ENCODE data around the gene CAMTA1.
"Not testable (repeated sequence)": the region's sequence is repeated elsewhere in the genome, so short reads cannot be mapped to it uniquely, and the experiment has no call there.

The CAMTA1 gene

DNA sequence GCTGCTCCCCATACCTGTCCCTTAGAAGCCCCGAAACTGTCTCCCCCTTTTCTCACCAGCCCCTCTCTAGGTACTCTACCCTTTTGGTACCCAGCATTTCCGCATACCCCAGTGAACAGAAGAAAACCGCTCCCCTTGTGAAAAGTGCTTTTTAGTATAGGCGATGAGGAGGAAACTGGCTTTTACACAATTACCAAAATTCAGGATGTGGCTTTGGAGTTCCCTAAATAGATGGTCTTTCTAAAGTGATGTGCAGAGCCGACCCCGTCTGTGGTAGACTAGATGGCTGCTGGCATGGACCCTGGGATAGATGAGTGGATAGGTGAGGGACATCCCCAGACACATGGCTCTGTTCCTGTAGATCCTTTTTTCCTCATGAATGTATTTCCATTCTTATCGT is 996.2 kb downstream of the CAMTA1 start:
- DNase-seq = no peak

DNA sequence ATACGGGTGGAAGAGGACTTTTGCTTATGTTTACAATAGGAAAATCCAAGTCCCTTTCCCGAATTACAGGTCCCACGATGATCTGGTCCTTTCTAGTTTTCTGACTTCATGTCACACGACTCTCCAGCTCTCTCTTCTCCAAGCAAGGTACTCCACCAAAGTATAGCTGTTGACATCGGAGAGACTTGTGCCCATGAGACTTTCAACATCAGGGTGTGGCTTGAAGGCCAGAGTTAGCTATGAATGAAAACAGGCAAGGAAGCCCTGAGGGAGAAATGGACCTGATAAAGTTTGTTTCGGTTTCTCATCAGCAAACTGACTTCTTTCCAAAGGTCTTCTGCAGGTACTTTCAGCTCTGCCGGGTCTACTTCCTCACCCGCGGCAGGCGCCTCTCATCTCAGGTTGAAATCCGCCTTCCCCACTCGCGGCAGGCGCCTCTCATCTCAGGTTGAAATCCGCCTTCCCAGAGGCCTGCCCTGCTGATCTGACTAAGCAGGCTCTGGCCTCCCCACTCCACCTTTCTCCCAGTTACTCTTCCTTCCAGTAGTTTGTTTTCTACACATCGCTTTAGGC is 996.8 kb downstream of the CAMTA1 start:
- DNase-seq = no peak

DNA sequence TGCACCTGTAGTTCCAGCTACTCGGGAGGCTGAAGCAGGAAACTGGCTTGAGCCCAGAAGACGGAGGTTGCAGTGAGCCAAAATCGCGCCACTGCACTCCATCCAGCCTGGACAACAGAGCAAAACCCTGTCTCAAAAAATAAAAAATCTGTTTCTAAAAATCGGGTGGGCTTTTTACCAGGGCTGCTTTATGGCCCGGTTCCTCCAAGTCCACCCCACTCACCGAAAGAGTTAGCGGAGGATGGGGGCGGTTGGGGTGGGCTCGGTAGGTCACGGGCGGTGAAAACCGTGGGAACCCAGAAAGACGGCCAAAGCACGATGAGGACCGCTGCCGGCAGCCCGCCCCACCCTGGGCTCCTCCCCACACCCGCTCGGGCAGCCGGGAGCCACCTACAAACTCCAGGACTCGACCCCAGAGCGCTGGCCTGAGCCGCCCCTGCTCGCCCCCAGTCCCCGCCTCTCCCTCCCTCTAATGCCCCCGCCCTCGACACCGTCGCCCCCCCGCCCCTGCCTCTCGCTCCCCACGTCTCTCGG is 998.0 kb downstream of the CAMTA1 start:
- DNase-seq = peak; percentile 75

DNA sequence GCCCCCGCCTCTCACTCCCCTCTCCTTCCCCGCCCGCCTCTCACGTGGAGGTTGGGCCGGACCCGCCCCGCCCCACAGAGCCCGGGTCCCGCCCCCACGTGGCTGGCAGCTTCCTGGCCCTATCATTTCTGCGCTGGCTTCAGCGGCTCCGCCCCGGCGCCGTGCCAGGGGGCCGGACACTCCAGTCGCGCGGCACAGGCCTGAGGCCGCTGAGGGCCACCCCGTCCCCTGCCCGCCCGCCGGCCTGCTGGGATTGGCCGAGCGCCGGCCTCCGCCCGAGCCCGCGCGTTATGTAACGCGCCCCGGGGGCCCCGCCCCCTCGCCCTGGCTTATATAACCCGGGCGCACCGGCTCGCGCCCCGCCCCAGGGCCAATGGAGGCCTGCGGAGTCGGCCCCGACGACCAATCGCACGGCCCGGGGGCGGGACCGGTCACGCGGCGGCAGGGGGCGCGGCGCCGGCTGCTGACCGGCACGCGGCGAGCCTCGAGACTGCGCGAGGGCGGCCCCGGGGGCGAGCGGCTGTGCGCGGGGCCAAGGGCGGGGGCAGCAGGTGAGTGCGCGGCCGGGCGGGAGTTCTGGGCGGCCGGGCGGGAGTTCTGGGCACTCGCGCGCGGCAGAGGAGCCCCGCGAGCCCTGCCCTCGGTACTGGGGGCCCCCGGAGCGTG is 998.7 kb downstream of the CAMTA1 start, which contains the start of gene PER3:
Gene PER3 (plus strand): TSS at position 466 of the 666 bp plus-strand sequence. CDS start 587 bp downstream, outside the sequence.
- peak; percentile 96 for DNase-seq

DNA sequence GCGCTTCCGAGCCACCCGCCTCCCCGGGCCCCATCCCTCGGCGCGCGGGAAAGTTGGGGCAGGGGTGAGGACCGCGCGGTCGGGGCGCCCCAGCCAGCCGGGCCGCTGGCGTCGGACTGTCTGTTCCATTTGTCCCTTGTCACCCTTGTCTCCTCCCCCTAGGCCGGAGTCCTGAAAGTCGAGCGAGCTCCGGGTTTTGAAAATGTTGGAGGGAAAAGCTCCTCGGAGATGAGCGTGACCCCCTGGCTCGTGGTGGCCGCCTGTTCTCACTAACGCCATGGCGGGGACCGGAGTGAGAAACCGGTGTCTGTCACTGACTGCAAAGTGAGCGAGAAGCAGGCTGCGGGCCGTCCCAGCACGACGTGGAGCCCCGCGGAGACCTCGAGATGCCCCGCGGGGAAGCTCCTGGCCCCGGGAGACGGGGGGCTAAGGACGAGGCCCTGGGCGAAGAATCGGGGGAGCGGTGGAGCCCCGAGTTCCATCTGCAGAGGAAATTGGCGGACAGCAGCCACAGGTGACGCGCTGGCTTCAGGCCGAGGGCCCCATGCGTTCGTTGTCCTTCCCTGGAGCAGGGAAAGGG is 999.3 kb downstream of the CAMTA1 start:
- no peak for DNase-seq

DNA sequence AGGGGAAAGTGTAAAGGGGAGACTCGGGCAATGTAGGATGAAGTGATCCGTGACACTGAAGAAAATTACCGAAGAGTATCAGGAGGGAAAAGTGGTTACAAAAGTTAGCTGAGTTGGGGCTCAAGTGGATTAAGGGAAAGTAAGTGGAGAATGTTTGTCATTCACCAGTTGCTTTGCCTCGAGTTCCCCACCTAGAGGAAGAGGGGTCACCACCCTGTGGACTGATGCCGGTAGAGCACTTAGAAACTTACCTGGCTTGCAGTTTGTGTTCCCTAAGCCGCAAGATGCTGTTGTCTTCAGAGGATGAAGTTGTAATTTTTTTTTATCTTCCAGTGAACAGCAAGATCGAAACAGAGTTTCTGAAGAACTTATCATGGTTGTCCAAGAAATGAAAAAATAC is 999.9 kb downstream of the CAMTA1 start:
- no peak for DNase-seq

DNA sequence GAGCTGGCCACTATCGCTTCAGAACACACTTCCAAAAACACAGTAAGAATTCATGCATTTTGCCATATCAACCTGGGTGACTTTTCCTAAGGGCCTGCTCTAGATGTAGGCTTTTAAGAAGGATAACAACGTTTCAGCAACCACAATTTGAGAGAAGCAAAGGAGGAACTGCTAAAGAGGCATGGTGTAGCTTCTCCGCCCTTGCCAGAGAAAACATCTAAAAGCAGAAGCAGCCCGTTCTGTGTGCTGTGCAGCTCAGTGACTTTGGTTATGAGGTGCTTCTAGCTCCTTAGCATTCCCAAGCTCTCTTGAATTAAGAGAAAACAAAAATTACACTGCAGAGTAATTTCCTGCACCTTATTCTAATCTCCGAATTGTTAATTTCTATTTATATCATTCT is 1001.5 kb downstream of the CAMTA1 start:
- no peak for DNase-seq

DNA sequence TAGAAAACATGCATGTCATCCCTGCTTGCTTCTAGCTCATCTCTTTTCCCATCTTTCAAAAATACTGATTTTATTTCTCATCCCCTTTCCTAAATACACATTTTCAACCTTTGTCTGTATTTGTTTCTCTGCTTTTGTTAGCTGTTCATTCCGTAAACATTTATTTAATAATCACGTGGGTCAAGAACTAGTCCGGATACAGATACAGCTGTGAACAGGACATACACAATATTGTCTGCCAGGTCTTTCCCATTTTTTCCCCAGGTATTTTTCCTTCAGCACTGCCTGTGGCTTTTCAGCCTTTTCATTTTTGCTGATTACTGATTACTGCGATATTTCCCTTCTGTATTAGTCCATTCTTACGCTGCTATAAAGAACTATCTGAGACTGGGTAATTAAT is 1004.6 kb downstream of the CAMTA1 start:
- no peak for DNase-seq

DNA sequence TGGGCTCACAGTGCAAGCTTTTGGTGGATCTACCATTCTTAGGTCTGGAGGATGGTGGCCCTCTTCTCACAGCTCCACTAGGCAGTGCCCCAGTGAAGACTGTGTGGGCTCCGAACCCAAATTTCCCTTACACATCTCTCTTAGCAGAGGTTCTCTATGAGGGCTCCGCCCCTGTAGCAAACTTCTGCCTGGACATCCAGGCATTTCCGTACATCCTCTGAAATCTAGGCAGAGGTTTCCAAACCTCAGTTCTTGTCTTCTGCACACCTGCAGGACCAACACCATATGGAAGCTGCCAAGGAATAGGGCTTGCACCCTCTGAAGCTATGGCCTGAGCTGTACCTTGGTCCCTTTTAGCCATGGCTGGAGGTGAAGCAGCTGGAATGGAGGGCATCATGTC is 1005.8 kb downstream of the CAMTA1 start:
- DNase-seq = not testable (repeated sequence)

DNA sequence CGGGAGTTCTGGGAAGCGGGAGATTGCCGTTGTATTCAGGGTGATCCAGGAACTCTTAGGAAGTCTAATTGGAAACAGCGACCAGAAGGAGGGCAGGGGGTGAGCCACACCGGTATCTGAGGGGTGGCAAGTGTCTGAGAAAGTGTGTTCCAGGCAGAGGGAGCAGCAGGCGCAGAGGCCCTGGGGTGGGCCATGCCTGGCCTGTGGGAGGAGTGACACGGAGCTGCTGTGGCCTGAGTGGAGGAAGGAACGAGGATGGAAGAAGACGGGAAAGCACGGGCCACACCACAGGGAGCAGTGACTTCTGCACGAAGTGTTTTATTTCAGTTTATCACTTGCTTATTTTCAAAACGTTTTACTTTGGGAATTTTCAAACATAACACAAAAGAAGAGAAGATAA is 1010.2 kb downstream of the CAMTA1 start:
- DNase-seq = no peak

DNA sequence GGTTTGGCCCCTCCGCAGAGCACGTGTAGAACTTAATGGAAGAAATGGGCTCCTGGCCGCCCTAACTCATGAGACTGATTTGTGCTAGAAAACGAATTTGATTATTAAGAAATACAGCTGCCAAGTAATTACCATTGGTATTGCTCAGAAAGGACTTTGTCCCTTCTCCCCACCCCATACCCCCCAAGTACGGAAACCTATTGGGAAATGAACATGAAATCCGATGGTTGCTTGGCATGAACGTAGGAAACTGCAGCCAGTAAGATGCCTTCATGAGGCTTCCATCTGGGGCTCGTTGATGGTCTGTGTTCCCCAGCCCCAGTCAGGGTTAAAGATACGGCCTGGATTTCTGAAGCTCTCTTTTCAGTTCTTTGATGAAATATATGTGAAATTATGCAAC is 1020.2 kb downstream of the CAMTA1 start:
- DNase-seq = no peak

DNA sequence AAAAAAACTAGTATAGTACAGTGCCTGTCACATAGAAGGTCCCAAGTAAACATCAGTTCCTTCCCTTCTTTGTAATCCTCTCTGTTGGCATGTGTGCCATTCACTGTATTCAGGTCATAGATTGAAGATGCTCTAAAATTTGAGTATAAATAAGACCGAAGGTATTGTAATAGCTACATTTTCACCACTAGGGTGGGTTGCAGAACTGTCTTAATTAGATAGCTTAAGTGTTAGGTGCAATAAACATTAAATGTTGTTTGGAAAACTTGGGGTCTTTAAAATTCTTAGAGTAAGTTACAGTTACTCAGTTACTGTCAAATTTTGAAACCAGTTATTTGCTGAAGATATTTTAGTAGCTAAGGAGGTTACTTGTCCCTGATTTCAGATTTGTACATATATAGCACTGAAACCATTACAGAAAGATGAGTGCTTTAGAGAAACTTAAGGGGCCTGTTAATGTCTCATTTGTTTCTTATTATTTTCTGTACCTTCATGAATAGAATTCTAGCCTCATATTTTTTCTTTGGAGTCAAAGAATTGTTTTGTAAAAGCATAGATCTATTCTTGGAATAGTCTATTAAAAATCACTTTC is 1023.1 kb downstream of the CAMTA1 start:
- peak; percentile 4 for DNase-seq

DNA sequence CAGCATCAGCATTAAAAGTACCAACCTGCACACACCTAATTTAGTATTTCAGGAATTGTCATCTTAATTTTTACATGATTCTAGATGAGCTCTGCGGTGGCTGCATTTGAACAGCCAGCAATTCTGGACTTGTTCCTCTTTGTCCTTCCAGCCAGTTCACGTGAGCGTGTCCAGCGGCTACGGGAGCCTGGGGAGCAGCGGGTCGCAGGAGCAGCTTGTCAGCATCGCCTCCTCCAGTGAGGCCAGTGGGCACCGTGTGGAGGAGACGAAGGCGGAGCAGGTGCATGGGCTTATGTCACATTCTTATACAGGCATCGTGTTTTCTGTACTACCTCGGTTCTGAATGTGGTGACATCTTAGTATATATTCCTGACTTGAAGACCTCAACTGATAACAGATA is 1024.5 kb downstream of the CAMTA1 start:
- DNase-seq = no peak

DNA sequence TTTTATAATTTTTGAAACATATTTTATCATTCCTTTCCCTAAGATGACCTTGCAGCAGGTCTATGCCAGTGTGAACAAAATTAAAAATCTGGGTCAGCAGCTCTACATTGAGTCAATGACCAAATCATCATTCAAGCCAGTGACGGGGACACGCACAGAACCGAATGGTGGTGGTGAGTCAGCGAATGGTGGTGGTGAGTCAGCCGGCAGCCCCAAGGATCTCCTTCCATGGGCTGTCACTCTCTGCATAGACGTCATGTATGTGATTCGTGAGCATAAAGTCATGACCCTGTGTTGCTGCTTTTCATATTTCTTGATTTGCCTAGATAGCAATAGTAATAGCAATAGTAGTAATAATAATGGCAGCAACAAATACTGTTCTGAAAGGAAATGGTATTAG is 1025.1 kb downstream of the CAMTA1 start:
- DNase-seq = no peak

DNA sequence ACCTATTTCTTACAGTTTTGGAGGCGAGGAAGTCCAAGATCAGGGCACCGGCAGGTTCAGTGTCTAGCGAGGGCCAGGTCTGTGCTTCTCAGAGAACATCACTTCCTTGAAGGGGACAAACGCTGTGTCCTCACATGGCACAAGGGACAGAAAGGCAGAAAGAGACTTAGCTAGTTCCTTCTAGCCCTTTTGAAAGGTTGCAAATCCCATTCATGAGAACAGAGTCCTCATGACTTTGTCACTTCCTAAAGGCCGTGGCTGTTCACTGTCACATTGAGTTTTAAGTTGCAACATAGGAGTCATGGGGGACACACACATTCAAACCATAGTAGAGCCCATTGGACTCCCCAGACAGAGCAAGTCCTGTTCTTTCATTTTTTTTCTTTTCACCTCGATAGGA is 1026.2 kb downstream of the CAMTA1 start:
- DNase-seq = no peak

DNA sequence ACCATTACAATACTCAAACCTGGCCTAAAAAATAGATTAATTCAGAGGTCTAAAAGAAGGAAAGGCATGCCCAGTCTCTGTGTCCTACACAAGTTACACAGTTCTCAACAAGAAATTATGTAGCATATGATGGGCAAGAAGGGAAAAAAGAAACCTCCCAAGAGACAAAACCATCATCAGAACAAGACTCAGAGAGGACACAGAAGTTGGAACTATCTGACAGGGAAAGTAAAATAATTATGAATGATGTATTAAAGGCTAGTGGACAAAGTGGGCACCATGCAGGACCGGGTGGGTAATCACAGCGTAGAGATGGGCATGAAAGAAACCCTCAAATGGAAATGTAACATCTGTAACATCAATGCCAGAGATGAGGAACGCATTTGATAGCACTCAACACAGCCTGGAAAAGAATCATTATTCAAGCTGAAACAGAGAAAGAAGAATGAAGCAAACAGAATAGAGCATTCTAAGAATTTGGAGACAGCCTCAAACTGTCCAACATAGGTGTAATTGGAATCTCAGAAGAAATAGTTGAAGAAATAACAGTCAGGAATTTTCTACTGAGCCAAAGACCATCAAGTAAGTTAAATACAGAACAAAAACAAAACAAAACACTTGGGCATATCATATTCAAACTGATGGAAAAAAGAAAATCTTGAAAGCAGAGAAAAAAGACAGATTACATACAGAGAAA is 1028.6 kb downstream of the CAMTA1 start:
- no peak for DNase-seq

Data from NCI-H1105 (cell line).